ENCODE measurements around the gene COQ5.

DNA sequence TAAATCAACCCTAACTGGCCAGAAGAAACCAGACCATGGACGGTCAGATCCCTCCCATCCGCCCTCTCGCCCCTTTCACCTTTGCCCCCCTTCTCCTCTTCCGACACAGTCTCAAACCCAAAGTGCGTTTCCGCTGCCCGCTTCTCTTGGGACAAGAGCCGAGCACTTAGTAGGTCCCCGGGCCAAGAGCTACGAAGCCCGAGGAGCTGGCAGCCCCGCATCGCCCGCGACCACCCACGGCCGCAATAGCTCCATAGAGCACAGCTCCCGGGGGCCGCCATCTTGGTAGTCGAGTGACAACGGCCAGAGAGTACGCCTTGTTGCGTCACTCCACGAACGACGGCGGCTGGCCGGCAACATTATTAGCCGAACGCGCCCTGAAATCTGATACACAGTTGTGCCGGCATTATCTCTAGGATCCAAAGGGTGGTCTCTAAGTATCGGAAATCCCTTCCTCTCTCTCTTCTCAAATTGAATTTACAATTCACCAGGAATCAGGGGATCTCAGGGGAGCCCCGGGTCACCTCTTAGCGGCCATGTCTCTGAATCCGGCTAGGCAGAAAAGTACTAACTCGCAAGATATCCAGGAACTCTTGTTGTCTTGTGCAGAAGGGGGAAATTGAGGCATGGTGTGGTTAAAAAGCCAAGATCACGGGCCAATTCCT is at the start of gene COQ5:
- no peak for TF ChIP-seq CTCF (IDR thresholded peaks at IDR 0.05)
- TF ChIP-seq POLR2AphosphoS5 (IDR thresholded peaks at IDR 0.05): peak; percentile 82 to 91

All from esophagus muscularis mucosa (tissue), 3 donors.